ENCODE measurements around the gene GALNT10. TPM values are rescaled to one million over a fixed set of nuclear protein-coding genes. Genes with fewer than 3 reads are reported as not detected.

The GALNT10 gene
- total and polyA plus RNA-seq, 2 of the 8 experiments (the other 6 are each of a cell fraction or from before 2014, with no cell fraction given), result 4.6 to 15.5 TPM

GRCh38 chr5:154397652-154398406, 207.3 kb downstream of the GALNT10 start (continued):
- no peak for TF ChIP-seq USF2 (IDR thresholded peaks at IDR 0.05; ENCODE audit: low read length)
